K562 (cell line): ENCODE data around the gene DALRD3. TPM values are rescaled to one million over a fixed set of nuclear protein-coding genes. Genes with fewer than 3 reads are reported as not detected.

ENCODE experiments used
- ATF2 ChIP-seq: sonication (generic); formaldehyde crosslinking; IDR thresholded peaks from 2 replicates; pipeline ENCODE4 v1.8.1; 2022; ENCODE audit warnings: missing genetic modification reagents
- ATF6 ChIP-seq: sonication (generic); formaldehyde crosslinking; IDR thresholded peaks from 2 replicates; pipeline ENCODE4 v1.4.0; 2020; ENCODE audit warnings: mild to moderate bottlenecking, missing genetic modification reagents
- EP400 ChIP-seq: fragments of 450-650 bp; IDR thresholded peaks from 2 replicates; pipeline ENCODE4 v1.6.1; 2017; ENCODE audit warnings: antibody characterized with exemption, mild to moderate bottlenecking, moderate library complexity
- ETV5 ChIP-seq: sonication (generic); formaldehyde crosslinking; IDR thresholded peaks from 2 replicates; pipeline ENCODE4 v1.4.0; 2020; ENCODE audit warnings: low read depth, mild to moderate bottlenecking, missing genetic modification reagents
- NFRKB ChIP-seq: fragments of 450-650 bp; IDR thresholded peaks from 2 replicates; pipeline ENCODE4 v1.6.1; 2016; ENCODE audit warnings: low read depth
- PTTG1 ChIP-seq: fragments of 450-650 bp; IDR thresholded peaks from 2 replicates; pipeline ENCODE4 v1.6.1; 2016; ENCODE audit warnings: low read depth, mild to moderate bottlenecking, missing genetic modification characterization, missing compliant biosample characterization
- RBM15 ChIP-seq: fragments of 200-400 bp; formaldehyde crosslinking; IDR thresholded peaks from 2 replicates; pipeline ENCODE4 v1.6.1; 2018; ENCODE audit warnings: mild to moderate bottlenecking, low read length, moderate library complexity; ENCODE audit not compliant: insufficient read depth
- RNF2 ChIP-seq: sonication (generic); IDR thresholded peaks from 2 replicates; pipeline ENCODE4 v1.6.1; 2016
- SMAD3 ChIP-seq: fragments of 450-650 bp; formaldehyde crosslinking; conservative IDR thresholded peaks from 2 replicates; pipeline ENCODE4 v1.4.0; 2020; ENCODE audit warnings: mild to moderate bottlenecking
- SP1 ChIP-seq: sonication (generic); formaldehyde crosslinking; IDR thresholded peaks from 2 replicates; pipeline ENCODE4 v1.8.1; 2022; ENCODE audit warnings: mild to moderate bottlenecking, missing genetic modification reagents
- ZNF217 ChIP-seq: sonication (generic); formaldehyde crosslinking; IDR thresholded peaks from 2 replicates; pipeline ENCODE4 v1.8.0; 2022; ENCODE audit warnings: mild to moderate bottlenecking, missing genetic modification reagents
- ZNF311 ChIP-seq: fragments of 250-450 bp; sonication (Bioruptor Pico); IDR thresholded peaks from 2 replicates; pipeline ENCODE4 v1.4.0; 2020; ENCODE audit warnings: mild to moderate bottlenecking, moderate library complexity
- polyA plus RNA-seq, 8 experiments: library from polyadenylated mRNA; depleted of rRNA in 4 of 8; stranded (reverse) in 5 of 8; unstranded in 3 of 8; fragments of >200 nt; fragmentation: Nextera tagmentation in 2 of 8; fragmentation: Illumina TruSeq in 1 of 8; extraction: Ambion mirVana in 2 of 8; extraction: Trizol in 1 of 8; gene quantifications; 2 replicates each; pipeline versions ENCODE4 v1.2.1 to v1.2.3, GENCODE V29; 2011 to 2014; ENCODE audit warnings: inconsistent platforms in 1 of 8, missing spikeins in 1 of 8
- total RNA-seq, 7 experiments: library from RNA; depleted of rRNA in 6 of 7; stranded (reverse); fragments of >200 nt in 6 of 7; fragmentation: Illumina TruSeq in 2 of 7; extraction: Trizol in 2 of 7; gene quantifications; 2 replicates each; pipeline versions ENCODE4 v1.2.1 to v1.2.3, GENCODE V29; 2011 to 2021; ENCODE audit warnings: low replicate concordance in 1 of 7
- TF ChIP-seq, protein P1 (sequence below): fragments of 150-350 bp; IDR thresholded peaks from 2 replicates; pipeline ENCODE4 v1.6.1; 2014; ENCODE audit warnings: low read depth, mild to moderate bottlenecking, low read length, borderline replicate concordance
- TF ChIP-seq, protein P2 (sequence below): fragments of 250-450 bp; sonication (Bioruptor Pico); IDR thresholded peaks from 2 replicates; pipeline ENCODE4 v1.4.0; 2020; ENCODE audit warnings: mild to moderate bottlenecking, moderate library complexity, borderline replicate concordance

Gene DALRD3
- total and polyA plus RNA-seq, 9 of the 15 experiments (the other 6 are each of a cell fraction or from before 2014, with no cell fraction given) = 6.6 to 31.3 (median 14.4) TPM

DNA sequence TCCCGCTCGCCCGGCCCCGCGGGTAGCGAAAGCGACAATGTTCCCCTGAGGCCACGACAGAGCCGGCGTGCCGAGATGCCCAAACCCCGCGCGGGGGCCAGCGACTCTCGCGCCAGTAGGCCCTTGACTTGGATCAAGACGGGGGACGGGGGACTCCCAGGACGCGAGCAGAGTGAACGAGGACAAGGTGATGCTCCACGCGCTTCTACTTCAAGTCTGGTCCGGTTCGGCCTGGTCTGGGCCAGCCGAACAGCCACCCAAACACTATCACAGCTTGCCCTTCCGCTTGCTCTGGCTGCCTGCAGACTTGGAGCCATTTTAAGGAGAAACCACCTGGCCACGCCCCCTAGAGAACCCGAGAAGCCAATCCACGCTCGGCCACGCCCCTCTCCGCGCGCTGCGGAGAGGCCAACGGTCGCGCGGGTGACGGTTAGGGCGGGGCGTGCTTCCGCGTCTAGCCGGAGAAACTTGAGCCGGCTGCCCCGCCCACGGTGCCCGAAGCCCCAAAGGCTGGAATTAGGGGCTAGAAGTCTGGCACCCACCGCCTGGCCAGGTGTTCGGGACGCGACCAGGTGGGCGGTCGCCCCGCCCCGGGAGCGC lies 2.9 kb upstream of the DALRD3 start (continued):
- TF ChIP-seq, protein P1, sequence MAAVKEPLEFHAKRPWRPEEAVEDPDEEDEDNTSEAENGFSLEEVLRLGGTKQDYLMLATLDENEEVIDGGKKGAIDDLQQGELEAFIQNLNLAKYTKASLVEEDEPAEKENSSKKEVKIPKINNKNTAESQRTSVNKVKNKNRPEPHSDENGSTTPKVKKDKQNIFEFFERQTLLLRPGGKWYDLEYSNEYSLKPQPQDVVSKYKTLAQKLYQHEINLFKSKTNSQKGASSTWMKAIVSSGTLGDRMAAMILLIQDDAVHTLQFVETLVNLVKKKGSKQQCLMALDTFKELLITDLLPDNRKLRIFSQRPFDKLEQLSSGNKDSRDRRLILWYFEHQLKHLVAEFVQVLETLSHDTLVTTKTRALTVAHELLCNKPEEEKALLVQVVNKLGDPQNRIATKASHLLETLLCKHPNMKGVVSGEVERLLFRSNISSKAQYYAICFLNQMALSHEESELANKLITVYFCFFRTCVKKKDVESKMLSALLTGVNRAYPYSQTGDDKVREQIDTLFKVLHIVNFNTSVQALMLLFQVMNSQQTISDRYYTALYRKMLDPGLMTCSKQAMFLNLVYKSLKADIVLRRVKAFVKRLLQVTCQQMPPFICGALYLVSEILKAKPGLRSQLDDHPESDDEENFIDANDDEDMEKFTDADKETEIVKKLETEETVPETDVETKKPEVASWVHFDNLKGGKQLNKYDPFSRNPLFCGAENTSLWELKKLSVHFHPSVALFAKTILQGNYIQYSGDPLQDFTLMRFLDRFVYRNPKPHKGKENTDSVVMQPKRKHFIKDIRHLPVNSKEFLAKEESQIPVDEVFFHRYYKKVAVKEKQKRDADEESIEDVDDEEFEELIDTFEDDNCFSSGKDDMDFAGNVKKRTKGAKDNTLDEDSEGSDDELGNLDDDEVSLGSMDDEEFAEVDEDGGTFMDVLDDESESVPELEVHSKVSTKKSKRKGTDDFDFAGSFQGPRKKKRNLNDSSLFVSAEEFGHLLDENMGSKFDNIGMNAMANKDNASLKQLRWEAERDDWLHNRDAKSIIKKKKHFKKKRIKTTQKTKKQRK = no peak
- TF ChIP-seq, protein P2, sequence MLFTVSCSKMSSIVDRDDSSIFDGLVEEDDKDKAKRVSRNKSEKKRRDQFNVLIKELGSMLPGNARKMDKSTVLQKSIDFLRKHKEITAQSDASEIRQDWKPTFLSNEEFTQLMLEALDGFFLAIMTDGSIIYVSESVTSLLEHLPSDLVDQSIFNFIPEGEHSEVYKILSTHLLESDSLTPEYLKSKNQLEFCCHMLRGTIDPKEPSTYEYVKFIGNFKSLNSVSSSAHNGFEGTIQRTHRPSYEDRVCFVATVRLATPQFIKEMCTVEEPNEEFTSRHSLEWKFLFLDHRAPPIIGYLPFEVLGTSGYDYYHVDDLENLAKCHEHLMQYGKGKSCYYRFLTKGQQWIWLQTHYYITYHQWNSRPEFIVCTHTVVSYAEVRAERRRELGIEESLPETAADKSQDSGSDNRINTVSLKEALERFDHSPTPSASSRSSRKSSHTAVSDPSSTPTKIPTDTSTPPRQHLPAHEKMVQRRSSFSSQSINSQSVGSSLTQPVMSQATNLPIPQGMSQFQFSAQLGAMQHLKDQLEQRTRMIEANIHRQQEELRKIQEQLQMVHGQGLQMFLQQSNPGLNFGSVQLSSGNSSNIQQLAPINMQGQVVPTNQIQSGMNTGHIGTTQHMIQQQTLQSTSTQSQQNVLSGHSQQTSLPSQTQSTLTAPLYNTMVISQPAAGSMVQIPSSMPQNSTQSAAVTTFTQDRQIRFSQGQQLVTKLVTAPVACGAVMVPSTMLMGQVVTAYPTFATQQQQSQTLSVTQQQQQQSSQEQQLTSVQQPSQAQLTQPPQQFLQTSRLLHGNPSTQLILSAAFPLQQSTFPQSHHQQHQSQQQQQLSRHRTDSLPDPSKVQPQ (CRISPR knock-in tag) = no peak
- TF ChIP-seq EP400 (peak; percentile 83), ZNF311 (no peak), ETV5 (no peak), ZNF217 (CRISPR knock-in tag) (no peak), SP1 (peak; percentile 79), RNF2 (peak; percentile 45), NFRKB (peak; percentile 40; the same call in 1 of the 2 replicates), ATF6 (CRISPR knock-in tag) (peak; percentile 5; the same call in 1 of the 2 replicates), RBM15 (no peak), PTTG1 (tag) (no peak), ATF2 (CRISPR knock-in tag) (no peak), SMAD3 (0 out of 2 replicates have a peak, but pooled peaks have one; percentile 20)
